Hematopoietic multipotent progenitor cell treated with erythropoietin and hydrocortisone succinate and interleukin-3 and kit ligand, for 17 days (in vitro differentiated cells): ENCODE results near the gene GTF2H1.
A peak's percentile ranks its signal among the peaks of the same experiment; 100 is the strongest.

Experiments used
- DNase-seq: peaks from one replicate; pipeline ENCODE4 v3.0.0-alpha.2; 2015; ENCODE audit warnings: low spot score

The GTF2H1 gene

GRCh38 chr11:18321969-18322711, at the start of gene GTF2H1, which contains the start of gene HPS5:
Gene GTF2H1 (plus strand): TSS chr11:18322567. CDS start chr11:18333075, 10,508 bp downstream.
Gene HPS5 (minus strand): TSS chr11:18322140. CDS start chr11:18317858, 4,282 bp downstream.
- peak; percentile 99 for DNase-seq

- no peak for DNase-seq
Observed at GRCh38 chr11:18277565-18278271, 44.6 kb upstream of the GTF2H1 start.

- no peak for DNase-seq
Observed at GRCh38 chr11:18280438-18281045, 41.8 kb upstream of the GTF2H1 start.

GRCh38 chr11:18282626-18283025, 39.7 kb upstream of the GTF2H1 start:
- no peak for DNase-seq

- no peak for DNase-seq
Observed at GRCh38 chr11:18285841-18286240, 36.5 kb upstream of the GTF2H1 start.

GRCh38 chr11:18288911-18289310, 33.5 kb upstream of the GTF2H1 start:
- no peak for DNase-seq

- no peak for DNase-seq
Observed at GRCh38 chr11:18294862-18295261, 27.5 kb upstream of the GTF2H1 start.

GRCh38 chr11:18295316-18295715, 27.1 kb upstream of the GTF2H1 start:
- no peak for DNase-seq

GRCh38 chr11:18299721-18300120, 22.6 kb upstream of the GTF2H1 start:
- DNase-seq = no peak

GRCh38 chr11:18304745-18305144, 17.6 kb upstream of the GTF2H1 start:
- no peak for DNase-seq

- DNase-seq = no peak
Observed at GRCh38 chr11:18307461-18308139, 14.8 kb upstream of the GTF2H1 start.

GRCh38 chr11:18308242-18308641, 14.1 kb upstream of the GTF2H1 start:
- no peak for DNase-seq

GRCh38 chr11:18309691-18310090, 12.7 kb upstream of the GTF2H1 start:
- no peak for DNase-seq

- no peak for DNase-seq
Observed at GRCh38 chr11:18310800-18311340, 11.5 kb upstream of the GTF2H1 start.

- no peak for DNase-seq
Observed at GRCh38 chr11:18312012-18312411, 10.4 kb upstream of the GTF2H1 start.

GRCh38 chr11:18312663-18313420, 9.5 kb upstream of the GTF2H1 start:
- DNase-seq = no peak

GRCh38 chr11:18313965-18314763, 8.2 kb upstream of the GTF2H1 start:
- DNase-seq = no peak

- DNase-seq = no peak
Observed at GRCh38 chr11:18314784-18315523, 7.4 kb upstream of the GTF2H1 start.

- no peak for DNase-seq
Observed at GRCh38 chr11:18315893-18316292, 6.5 kb upstream of the GTF2H1 start.

GRCh38 chr11:18317551-18317950, 4.8 kb upstream of the GTF2H1 start:
- DNase-seq = no peak
